Endothelial cell of umbilical vein (primary cell): ENCODE data around the gene MYADM. TPM values are rescaled to one million over a fixed set of nuclear protein-coding genes. Genes with fewer than 3 reads are reported as not detected.

Source experiments
- BruUV-seq: library from RNA; stranded (reverse); fragments of 400-500 nt; replicated peaks from 2 replicates; lab custom pipeline; 2021; lab: Mats Ljungman, UMichigan
- CTCF ChIA-PET: fragments of 300-600, 350-600 bp; sonication (Branson Sonifier 250); formaldehyde crosslinking; loops from one replicate; lab custom pipeline; 2021; ENCODE audit warnings: antibody characterized with exemption, inconsistent platforms; lab: Charles Lee
- POLR2A ChIA-PET: fragments of 300-600, 350-600 bp; sonication (Branson Sonifier 250); formaldehyde crosslinking; loops from one replicate; lab custom pipeline; 2021; ENCODE audit warnings: antibody characterized with exemption, inconsistent platforms; lab: Charles Lee
- DNase-seq: peaks from one replicate; pipeline ENCODE4 v3.0.0-alpha.2; 2011; ENCODE audit warnings: low read depth, low spot score
- FAIRE-seq: peaks from 2 replicates; lab custom pipeline; 2011; peaks lifted over from hg19 to GRCh38; lab: Jason Lieb, UNC
- H2AFZ ChIP-seq: 2 replicates; pipeline ENCODE4 v1.6.0; 2012; ENCODE audit warnings: low read depth, low read length, control low read depth, inconsistent platforms
- H3K27ac ChIP-seq: 2 replicates; pipeline ENCODE4 v1.5.1; 2011; ENCODE audit warnings: low read depth, mild to moderate bottlenecking, control low read depth, low read length, moderate library complexity; ENCODE audit not compliant: insufficient read depth
- H3K27me3 ChIP-seq, 2 experiments: 2 replicates each; pipeline versions ENCODE4 v1.6.0 to v1.6.1; 2011; ENCODE audit warnings: low read length in 2 of 2, mixed read lengths in 1 of 2; ENCODE audit not compliant: control insufficient read depth in 2 of 2, insufficient read depth in 2 of 2
- H3K36me3 ChIP-seq, 2 experiments: 2 replicates in 1 of 2; 3 replicates in 1 of 2; pipeline ENCODE4 v1.5.1; 2011; ENCODE audit warnings: low read length in 2 of 2, mild to moderate bottlenecking in 1 of 2, moderate library complexity in 1 of 2; ENCODE audit not compliant: control insufficient read depth in 2 of 2, insufficient read depth in 2 of 2; ENCODE audit errors: extremely low read depth in 1 of 2
- H3K4me1 ChIP-seq: 3 replicates; pipeline ENCODE4 v1.5.1; 2011; ENCODE audit warnings: mild to moderate bottlenecking, low read length; ENCODE audit not compliant: control insufficient read depth, insufficient read depth; ENCODE audit errors: extremely low read depth
- H3K4me2 ChIP-seq: 2 replicates; pipeline ENCODE4 v1.6.1; 2011; ENCODE audit warnings: low read length, control low read depth, mixed read lengths; ENCODE audit not compliant: insufficient read depth
- H3K4me3 ChIP-seq, 3 experiments: fragments of 200-600 bp in 1 of 3; sonication (generic), shearing (Covaris generic) in 1 of 3; replicated peaks in 1 of 3; 2 replicates each; pipeline ENCODE4 v1.5.1; 2011 to 2016; ENCODE audit warnings: control low read depth in 3 of 3, low read length in 3 of 3, mild to moderate bottlenecking in 2 of 3, inconsistent platforms in 1 of 3, low read depth in 1 of 3, moderate library complexity in 1 of 3; ENCODE audit not compliant: insufficient read depth in 1 of 3
- H3K79me2 ChIP-seq: 2 replicates; pipeline ENCODE4 v1.6.0; 2012; ENCODE audit warnings: low read length, inconsistent platforms; ENCODE audit not compliant: control insufficient read depth, insufficient read depth
- H3K9ac ChIP-seq: replicated peaks from 2 replicates; pipeline ENCODE3; 2011; ENCODE audit warnings: low read length, control low read depth; ENCODE audit not compliant: insufficient read depth; ENCODE audit errors: extremely low read depth
- H3K9me1 ChIP-seq: replicated peaks from 3 replicates; pipeline ENCODE4 v1.6.0; 2011; ENCODE audit warnings: mild to moderate bottlenecking, low read length; ENCODE audit not compliant: control insufficient read depth, insufficient read depth; ENCODE audit errors: extremely low read depth
- H3K9me3 ChIP-seq: replicated peaks from 2 replicates; pipeline ENCODE4 v1.5.1; 2012; ENCODE audit warnings: low read length, inconsistent platforms; ENCODE audit not compliant: control insufficient read depth, insufficient read depth
- H4K20me1 ChIP-seq: replicated peaks from 2 replicates; pipeline ENCODE3; 2011; ENCODE audit warnings: mild to moderate bottlenecking, low read length; ENCODE audit not compliant: control insufficient read depth, insufficient read depth; ENCODE audit errors: extremely low read depth
- EZH2 ChIP-seq: IDR thresholded peaks from 2 replicates; pipeline ENCODE4 v1.6.1; 2012; ENCODE audit warnings: borderline replicate concordance, low read depth, mild to moderate bottlenecking, moderate library complexity, low read length, inconsistent platforms; ENCODE audit not compliant: severe bottlenecking
- GATA2 ChIP-seq: IDR thresholded peaks from 2 replicates; pipeline ENCODE4 v1.7.0; 2011; ENCODE audit warnings: low read depth, mild to moderate bottlenecking, moderate library complexity, mixed read lengths, low read length; ENCODE audit not compliant: insufficient read length, insufficient read depth
- POLR2AphosphoS5 ChIP-seq: IDR thresholded peaks from 2 replicates; pipeline ENCODE4 v1.6.1; 2012; ENCODE audit warnings: low read depth, mild to moderate bottlenecking, control low read depth, low read length, moderate library complexity; ENCODE audit not compliant: insufficient read depth
- dilution Hi-C: fragments of 300-500 bp; cut with MboI; formaldehyde crosslinking; loops from one replicate; pipeline ENCODE4 v1.15.0; 2019; ENCODE audit warnings: low sequenced_read_pairs; ENCODE audit not compliant: extremely low pct_ligation_motif_present
- intact Hi-C: fragments of 100-400 bp; cut with micrococcal nuclease; formaldehyde crosslinking; loops from one replicate; pipeline ENCODE4 v1.10.0; 2022
- polyA plus RNA-seq, 4 experiments: library from polyadenylated mRNA; depleted of rRNA in 3 of 4; stranded (reverse) in 3 of 4; unstranded in 1 of 4; fragments of >200 nt; gene quantifications; 2 replicates each; pipeline versions ENCODE4 v1.2.1 to v1.2.3, GENCODE V29; 2011 to 2012; ENCODE audit warnings: missing spikeins in 1 of 4
- total RNA-seq: library from RNA; stranded (reverse); gene quantifications from 2 replicates; pipeline ENCODE4 v1.2.3, GENCODE V29; 2021

The MYADM gene
- total and polyA plus RNA-seq, 2 donors (not counting 3 experiments of a cell fraction or from before 2014, with no cell fraction given): 100 to 133 TPM

- ChIA-PET POLR2A (no interaction called here), CTCF (interaction anchor here (1.3 to 2.8 kb wide), 4 partner anchors 10 to 122 kb away, joined by 3 to 31 read pairs (median 11); no protein-coding TSS in a partner anchor)
- FAIRE-seq (peak; percentile 80), DNase-seq (peak; percentile 31)
- H3K27me3 ChIP-seq: peaks cover 31 to 35% of the 10 kb centered on the region in 2 experiments
- H3K9me3 ChIP-seq: no peaks in the 10 kb centered on the region
- intact Hi-C loops: loop anchor here (1.0 to 5.0 kb wide), 5 partner anchors 66 to 189 kb away; no protein-coding TSS in a partner anchor
- BruUV-seq: no TSS peak
- H3K4me3 ChIP-seq: peak overlapping the region in 1 of 3 experiments; percentile 12
- H2AFZ ChIP-seq: peak overlapping the region; percentile 53
- no peak overlapping the region for H3K9ac ChIP-seq
- H3K27ac ChIP-seq: no peak overlapping the region
- no peaks in the 10 kb centered on the region for H4K20me1 ChIP-seq
- dilution Hi-C loops: no loop called here
- no peaks in the 10 kb centered on the region for H3K9me1 ChIP-seq
- H3K4me1 ChIP-seq: peaks cover 6% of the 10 kb centered on the region
- no peaks in the 10 kb centered on the region for H3K79me2 ChIP-seq
- no peaks in the 10 kb centered on the region for H3K36me3 ChIP-seq
- TF ChIP-seq POLR2AphosphoS5 (no peak), GATA2 (no peak), EZH2 (peak; percentile 21)
- H3K4me2 ChIP-seq: peak overlapping the region; percentile 34
These were observed 40.6 kb downstream of the MYADM start for GRCh38 chr19:53908106-53908934.

- DNase-seq: no peak
- Histone ChIP-seq H3K36me3 (no peaks in the 10 kb centered on the region), H3K9me3 (no peaks in the 10 kb centered on the region), H3K27me3 (peaks cover 31 to 35% of the 10 kb centered on the region in 2 experiments), H3K9ac (no peak within 1 kb of the TSS), H3K4me3 (peak within 1 kb of the TSS in 1 of 3 experiments; percentile 12), H4K20me1 (no peaks in the 10 kb centered on the region), H3K4me2 (peak within 1 kb of the TSS; percentile 34), H3K9me1 (no peaks in the 10 kb centered on the region), H3K27ac (no peak within 1 kb of the TSS), H3K79me2 (no peaks in the 10 kb centered on the region), H2AFZ (peak within 1 kb of the TSS; percentile 53), H3K4me1 (peaks cover 6% of the 10 kb centered on the region)
- no peak for FAIRE-seq
- CTCF ChIA-PET: interaction anchor here (2.8 kb wide), 1 partner anchor 115 kb away, joined by 31 read pairs; no protein-coding TSS in a partner anchor
- TF ChIP-seq EZH2: peak; percentile 4
- TF ChIP-seq POLR2AphosphoS5: no peak
- intact Hi-C loops (loop anchor here (1.0 to 5.0 kb wide), 5 partner anchors 67 to 188 kb away; no protein-coding TSS in a partner anchor), dilution Hi-C loops (no loop called here)
- no TSS peak for BruUV-seq
- POLR2A ChIA-PET: no interaction called here
These were observed 41.3 kb downstream of the MYADM start, which contains the start of gene CACNG7 for GRCh38 chr19:53908935-53909415. Gene CACNG7 (plus strand): TSS chr19:53909278. CDS start chr19:53912832, 3,554 bp downstream.
